Ovary (tissue), 9 donors: Measurements from ENCODE around the gene NVL. TPM values are rescaled to one million over a fixed set of nuclear protein-coding genes. Genes with fewer than 3 reads are reported as not detected.

Experiments
- DNase-seq, 5 donors: peaks; one replicate each; pipeline ENCODE4 v3.0.0-alpha.2; 2019 to 2020
- H3K27ac ChIP-seq, 2 donors: fragments of 200-600 bp; one replicate each; pipeline versions ENCODE4 v1.5.1 to v1.8.0; 2019 to 2022
- H3K27me3 ChIP-seq: fragments of 200-600 bp; one replicate; pipeline ENCODE4 v1.8.0; 2022
- H3K36me3 ChIP-seq: fragments of 200-600 bp; sonication (generic); one replicate; pipeline ENCODE4 v1.5.1; 2019
- H3K4me1 ChIP-seq: one replicate; pipeline ENCODE4 v1.8.1; 2013; ENCODE audit warnings: mild to moderate bottlenecking, moderate library complexity; ENCODE audit not compliant: insufficient read depth
- H3K4me3 ChIP-seq: fragments of 200-600 bp; sonication (generic); one replicate; pipeline ENCODE4 v1.5.1; 2017
- H3K9me3 ChIP-seq, 2 donors: fragments of 200-600 bp in 1 of 2; sonication (generic) in 1 of 2; one replicate each; pipeline versions ENCODE4 v1.5.1 to v1.8.1; 2013 to 2019; ENCODE audit warnings: mild to moderate bottlenecking in 1 of 2, moderate library complexity in 1 of 2
- CTCF ChIP-seq, 3 donors: fragments of 450-650 bp in 2 of 3; fragments of 200-600 bp in 1 of 3; IDR thresholded peaks; one replicate each; pipeline versions ENCODE4 v1.5.1 to v1.8.0; 2016 to 2022; ENCODE audit warnings: antibody characterized with exemption in 3 of 3, mild to moderate bottlenecking in 1 of 3
- EP300 ChIP-seq: sonication (generic); formaldehyde crosslinking; IDR thresholded peaks from one replicate; pipeline ENCODE4 v1.6.1; 2017; ENCODE audit warnings: antibody characterized with exemption
- POLR2A ChIP-seq: fragments of 450-650 bp; IDR thresholded peaks from one replicate; pipeline ENCODE4 v1.6.1; 2017; ENCODE audit warnings: antibody characterized with exemption, mild to moderate bottlenecking, moderate library complexity
- WGBS, 3 donors: extraction: QIAGEN DNeasy Blood & Tissue Kit in 1 of 3; methylation state at CpG; one replicate each; pipeline versions ENCODE4 v1.1.5 to v1.1.7; 2013 to 2017; 5-methylcytosine and 5-hydroxymethylcytosine counted together
- intact Hi-C, 4 donors: fragments of 100-400 bp; cut with DNase I; formaldehyde crosslinking; loops; one replicate each; pipeline versions ENCODE4 v1.11.0 to v1.15.1; 2022 to 2023
- polyA plus RNA-seq, 2 donors: library from polyadenylated mRNA; stranded (reverse); fragments of 200-250 nt in 1 of 2; fragments of 350-450 nt in 1 of 2; fragmentation: Illumina TruSeq in 1 of 2; extraction: RNeasy Lipid Tissue Mini Kit (QIAGEN cat#74804) in 1 of 2; gene quantifications; one replicate each; pipeline ENCODE4 v1.2.3, GENCODE V29; 2013 to 2014
- total RNA-seq, 7 donors: library from RNA; depleted of rRNA in 2 of 7; stranded (reverse); fragments of >200 nt in 2 of 7; fragmentation: NEBNext Ultra II Directional in 3 of 7; extraction: Animal tissue kit (Norgen Biotek cat#: 25700) in 3 of 7; gene quantifications; one replicate each; pipeline versions ENCODE4 v1.1.0 to v1.2.4, GENCODE V29; 2016 to 2023
- donor health status: DM: no; HTN: no; CAD: no; lungs with moderate emphysema.
- donor health status: DM: no; HTN: no; CAD: no.
- donor health status: Bipolar disorder and iron deficiency.
- donor health status: DM: yes; HTN: yes; CAD: no.
- donor health status: DM: no; HTN: no; CAD: no.
- donor health status: DM: yes; HTN: yes; CAD: no.

The NVL gene
- total and polyA plus RNA-seq, 9 donors = 15.4 to 31.9 (median 23.4) TPM

DNA sequence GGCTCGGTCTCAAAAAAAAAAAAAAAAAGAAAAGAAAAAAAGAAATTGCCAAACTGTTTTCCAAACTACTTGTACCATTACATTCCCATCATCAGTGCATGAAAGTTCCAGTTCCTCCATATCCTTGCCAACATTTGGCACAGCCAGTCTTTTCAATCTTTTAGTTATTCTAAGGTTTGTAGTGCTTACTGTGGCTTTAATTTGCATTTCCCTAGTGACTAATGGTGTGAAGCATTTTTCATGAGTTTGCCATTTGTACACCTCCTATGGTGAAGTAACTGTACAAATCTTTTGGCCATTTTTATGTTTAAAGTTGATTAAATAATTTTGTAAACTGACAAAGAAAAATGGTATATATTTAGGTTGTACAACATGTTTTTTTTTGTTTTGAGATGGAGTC is 76.3 kb downstream of the NVL start:
- no peak overlapping the region for H3K27ac ChIP-seq
- no peak for DNase-seq
- no peaks in the 10 kb centered on the region for H3K36me3 ChIP-seq
- H3K4me1 ChIP-seq = no peaks in the 10 kb centered on the region
- TF ChIP-seq CTCF (IDR thresholded peaks at IDR 0.05) (no peak), POLR2A (no peak), EP300 (no peak)
- intact Hi-C loops = no loop called here
- H3K9me3 ChIP-seq = no peaks in the 10 kb centered on the region
- no peak overlapping the region for H3K4me3 ChIP-seq
- H3K27me3 ChIP-seq = no peaks in the 10 kb centered on the region
- WGBS, 3 donors = 94 to 100% (median 95%) methylated on average over 1 of the region's 1 CpG

GRCh38 chr1:224252479-224252878 is 77.5 kb downstream of the NVL start:
- no peak overlapping the region for H3K27ac ChIP-seq
- H3K4me1 ChIP-seq = no peaks in the 10 kb centered on the region
- no peak for TF ChIP-seq EP300
- TF ChIP-seq POLR2A = no peak
- TF ChIP-seq CTCF (IDR thresholded peaks at IDR 0.05) = no peak
- H3K9me3 ChIP-seq = no peaks in the 10 kb centered on the region
- no peak for DNase-seq
- no peaks in the 10 kb centered on the region for H3K27me3 ChIP-seq
- intact Hi-C loops = no loop called here
- H3K36me3 ChIP-seq = no peaks in the 10 kb centered on the region
- H3K4me3 ChIP-seq = no peak overlapping the region

DNA sequence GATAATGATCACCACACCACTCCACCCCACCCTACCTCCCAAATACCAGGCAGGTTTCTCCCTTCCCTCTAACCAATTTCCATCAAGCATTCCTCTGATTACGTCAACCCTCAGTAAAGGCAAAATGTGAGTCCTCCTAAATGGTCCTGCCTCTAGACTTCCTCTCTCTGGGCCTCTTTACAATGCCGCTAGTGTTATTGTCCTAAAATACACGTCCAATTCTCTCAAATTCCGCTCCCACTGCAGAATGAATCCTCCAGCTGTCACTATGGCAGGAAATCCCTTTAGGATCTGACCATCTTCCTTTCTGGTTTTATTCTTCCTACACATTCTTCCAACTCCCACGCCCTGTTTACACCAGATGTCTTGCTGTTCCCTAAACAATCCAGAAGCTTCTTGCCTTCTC is 78.2 kb downstream of the NVL start:
- DNase-seq = no peak
- Histone ChIP-seq H3K4me3 (no peak overlapping the region), H3K4me1 (no peaks in the 10 kb centered on the region), H3K36me3 (no peaks in the 10 kb centered on the region), H3K9me3 (no peaks in the 10 kb centered on the region), H3K27me3 (no peaks in the 10 kb centered on the region), H3K27ac (no peak overlapping the region)
- intact Hi-C loops = no loop called here
- TF ChIP-seq CTCF (IDR thresholded peaks at IDR 0.05) (no peak), POLR2A (no peak), EP300 (no peak)
- 75 to 80% (median 78%) methylated on average over 5 of the region's 5 CpGs for WGBS, 3 donors

- peak in 2 of 5 donors; percentile 27 to 39 for DNase-seq
- Histone ChIP-seq H3K36me3 (no peaks in the 10 kb centered on the region), H3K4me3 (no peak overlapping the region), H3K27me3 (no peaks in the 10 kb centered on the region), H3K9me3 (no peaks in the 10 kb centered on the region), H3K4me1 (peaks cover 1% of the 10 kb centered on the region), H3K27ac (no peak overlapping the region)
- intact Hi-C loops = no loop called here
- TF ChIP-seq CTCF (IDR thresholded peaks at IDR 0.05) (no peak), POLR2A (no peak), EP300 (no peak)
- 19 to 42% (median 20%) methylated on average over 1 of the region's 1 CpG for WGBS, 3 donors
Observed at GRCh38 chr1:224245188-224245587, 84.8 kb downstream of the NVL start.

- no peaks in the 10 kb centered on the region for H3K36me3 ChIP-seq
- no peak for TF ChIP-seq CTCF (IDR thresholded peaks at IDR 0.05)
- TF ChIP-seq POLR2A = no peak
- TF ChIP-seq EP300 = no peak
Observed at GRCh38 chr1:224238756-224239155, 91.2 kb downstream of the NVL start.

More at GRCh38 chr1:224238756-224239155, 91.2 kb downstream of the NVL start:
- Histone ChIP-seq H3K4me1 (no peaks in the 10 kb centered on the region), H3K27ac (no peak overlapping the region), H3K27me3 (no peaks in the 10 kb centered on the region), H3K4me3 (no peak overlapping the region), H3K9me3 (no peaks in the 10 kb centered on the region)
- no peak for DNase-seq
- intact Hi-C loops = no loop called here
- WGBS, 3 donors = 57 to 65% (median 57%) methylated on average over 3 of the region's 3 CpGs
